A673 (cell line): ENCODE results near the gene SPPL2B. TPM values are rescaled to one million over a fixed set of nuclear protein-coding genes. Genes with fewer than 3 reads are reported as not detected.

ENCODE experiments used
- BruUV-seq: library from RNA; stranded (reverse); fragments of 400-500 nt; replicated peaks from 2 replicates; lab custom pipeline; 2021; lab: Mats Ljungman, UMichigan
- CTCF ChIA-PET: fragments of 300-600 bp; sonication (Branson Sonifier 250); formaldehyde crosslinking; loops from one replicate; lab custom pipeline; 2022; ENCODE audit warnings: antibody characterized with exemption; lab: Charles Lee
- POLR2A ChIA-PET: fragments of 300-600 bp; sonication (Branson Sonifier 250); formaldehyde crosslinking; loops from one replicate; lab custom pipeline; 2022; ENCODE audit warnings: antibody characterized with exemption; ENCODE audit not compliant: low non-redundant PET; lab: Charles Lee
- DNase-seq: peaks from one replicate; pipeline ENCODE4 v3.0.0-alpha.2; 2015; ENCODE audit warnings: low spot score
- H3K27ac ChIP-seq: fragments of 200-600 bp; sonication (generic); 2 replicates; pipeline ENCODE4 v1.5.1; 2016; ENCODE audit warnings: mixed run types, low read depth, mild to moderate bottlenecking, mixed read lengths, antibody characterized with exemption, low read length; ENCODE audit not compliant: poor library complexity, severe bottlenecking
- H3K27me3 ChIP-seq: fragments of 200-600 bp; sonication (generic); replicated peaks from 2 replicates; pipeline ENCODE4 v1.6.1; 2017; ENCODE audit warnings: mixed run types, low read depth, mild to moderate bottlenecking, mixed read lengths, antibody characterized with exemption, low read length; ENCODE audit not compliant: insufficient read depth, poor library complexity
- H3K36me3 ChIP-seq: fragments of 200-600 bp; sonication (generic); 2 replicates; pipeline ENCODE4 v1.6.1; 2016; ENCODE audit warnings: mixed run types, mild to moderate bottlenecking, mixed read lengths, antibody characterized with exemption, low read length; ENCODE audit not compliant: insufficient read depth, poor library complexity, severe bottlenecking
- H3K4me1 ChIP-seq: fragments of 200-600 bp; sonication (generic); 2 replicates; pipeline ENCODE4 v1.6.1; 2017; ENCODE audit warnings: mixed run types, mild to moderate bottlenecking, mixed read lengths, antibody characterized with exemption, low read length; ENCODE audit not compliant: insufficient read depth, poor library complexity, severe bottlenecking
- H3K4me3 ChIP-seq: fragments of 200-600 bp; sonication (generic); 2 replicates; pipeline ENCODE4 v1.5.1; 2016; ENCODE audit warnings: low read depth, mixed run types, mild to moderate bottlenecking, mixed read lengths, low read length; ENCODE audit not compliant: poor library complexity, severe bottlenecking
- H3K9me3 ChIP-seq: fragments of 200-600 bp; sonication (generic); 2 replicates; pipeline ENCODE4 v1.6.1; 2016; ENCODE audit warnings: mixed run types, low read depth, mild to moderate bottlenecking, mixed read lengths, antibody characterized with exemption, low read length; ENCODE audit not compliant: poor library complexity, severe bottlenecking
- CTCF ChIP-seq: fragments of 300-800, 200-600 bp; sonication (generic); conservative IDR thresholded peaks from 2 replicates; pipeline ENCODE4 v1.5.1; 2017; ENCODE audit warnings: low read depth, mild to moderate bottlenecking, antibody characterized with exemption, low read length, moderate library complexity, mixed read lengths
- EZH2 ChIP-seq: fragments of 200-600 bp; sonication (generic); IDR thresholded peaks from 2 replicates; pipeline ENCODE4 v1.6.1; 2017; ENCODE audit warnings: borderline replicate concordance, low read depth, mild to moderate bottlenecking, mixed read lengths, antibody characterized with exemption, low read length; ENCODE audit not compliant: poor library complexity, severe bottlenecking
- intact Hi-C: fragments of 100-400 bp; cut with micrococcal nuclease; formaldehyde crosslinking; loops from one replicate; pipeline ENCODE4 v1.10.0; 2022; ENCODE audit not compliant: unreplicated experiment
- total RNA-seq: library from RNA; stranded (reverse); gene quantifications from 2 replicates; pipeline ENCODE4 v1.2.3, GENCODE V29; 2021

The SPPL2B gene
- total RNA-seq, 1 experiment from 2014 or later: 86.8 TPM

GRCh38 chr19:2300533-2300932 is 28.0 kb upstream of the SPPL2B start:
- Histone ChIP-seq H3K4me3 (no peak overlapping the region), H3K9me3 (no peaks in the 10 kb centered on the region), H3K4me1 (no peaks in the 10 kb centered on the region), H3K27me3 (no peaks in the 10 kb centered on the region), H3K27ac (no peak overlapping the region), H3K36me3 (no peaks in the 10 kb centered on the region)
- CTCF ChIA-PET: no interaction called here
- no TSS peak for BruUV-seq
- TF ChIP-seq CTCF (no peak), EZH2 (no peak)
- intact Hi-C loops: no loop called here
- DNase-seq: no peak
- POLR2A ChIA-PET: no interaction called here

GRCh38 chr19:2302319-2303210 is 25.9 kb upstream of the SPPL2B start:
- no peak for TF ChIP-seq CTCF
- no peaks in the 10 kb centered on the region for H3K36me3 ChIP-seq
- H3K27me3 ChIP-seq: no peaks in the 10 kb centered on the region
- no peaks in the 10 kb centered on the region for H3K4me1 ChIP-seq
- POLR2A ChIA-PET: no interaction called here
- intact Hi-C loops: no loop called here
- DNase-seq: no peak
- no peak overlapping the region for H3K27ac ChIP-seq
- H3K4me3 ChIP-seq: no peak overlapping the region
- CTCF ChIA-PET: no interaction called here
- H3K9me3 ChIP-seq: no peaks in the 10 kb centered on the region
- BruUV-seq: no TSS peak

GRCh38 chr19:2303211-2303798 is 25.2 kb upstream of the SPPL2B start:
- no TSS peak for BruUV-seq
- TF ChIP-seq CTCF: no peak
- TF ChIP-seq EZH2: no peak
- no peak overlapping the region for H3K4me3 ChIP-seq
- no peaks in the 10 kb centered on the region for H3K9me3 ChIP-seq
- POLR2A ChIA-PET: no interaction called here
- CTCF ChIA-PET: no interaction called here
- H3K4me1 ChIP-seq: no peaks in the 10 kb centered on the region
- H3K36me3 ChIP-seq: no peaks in the 10 kb centered on the region
- no peaks in the 10 kb centered on the region for H3K27me3 ChIP-seq
- no peak overlapping the region for H3K27ac ChIP-seq
- DNase-seq: no peak
- intact Hi-C loops: no loop called here
